HG02763 (cell line): ENCODE data around the gene FAM53C.
"Not testable (repeated sequence)": the region's sequence is repeated elsewhere in the genome, so short reads cannot be mapped to it uniquely, and the experiment has no call there.

Experiments used
- ATAC-seq: cut with Tn5 transposase; IDR thresholded peaks from one replicate; pipeline ENCODE4 v1.9.1; 2021; ENCODE audit warnings: mild to moderate bottlenecking, moderate library complexity; ENCODE audit not compliant: unreplicated experiment

Gene FAM53C

DNA sequence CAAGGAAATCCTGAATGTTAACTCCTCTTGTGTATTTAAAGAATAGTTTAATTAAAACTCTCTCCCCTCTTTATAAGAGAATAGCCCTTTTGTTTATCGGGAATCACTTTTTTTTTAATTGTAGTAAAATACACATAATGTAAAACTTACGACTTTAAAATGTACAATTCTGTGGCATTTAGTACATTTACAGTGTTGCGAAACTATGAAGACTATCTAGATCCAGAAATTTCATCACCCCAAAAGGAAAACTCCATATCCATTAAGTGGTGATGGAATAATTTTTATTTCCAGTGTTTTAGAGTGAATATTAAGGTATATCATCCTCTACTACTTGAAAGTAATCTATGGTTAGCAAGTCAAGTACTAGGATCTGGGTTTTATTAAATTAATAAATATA is 51.3 kb downstream of the FAM53C start:
- ATAC-seq = no peak

DNA sequence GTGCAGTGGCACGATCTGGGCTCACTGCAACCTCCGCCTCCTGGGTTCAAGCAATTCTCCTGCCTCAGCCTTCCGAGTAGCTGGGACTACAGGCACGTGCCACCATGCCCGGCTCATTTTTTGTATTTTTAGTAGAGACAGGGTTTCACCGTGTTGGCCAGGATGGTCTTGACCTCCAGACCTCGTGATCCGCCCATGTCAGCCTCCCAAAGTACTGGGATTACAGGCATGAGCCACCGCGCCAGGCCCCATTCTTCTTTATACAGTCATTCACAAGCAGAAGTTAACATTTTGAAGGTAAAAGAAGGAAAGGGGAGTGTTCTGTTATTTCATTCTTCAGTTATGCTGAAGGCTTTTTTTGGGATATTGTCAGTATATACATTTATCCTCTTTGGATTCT is 51.8 kb downstream of the FAM53C start:
- not testable (repeated sequence) for ATAC-seq

DNA sequence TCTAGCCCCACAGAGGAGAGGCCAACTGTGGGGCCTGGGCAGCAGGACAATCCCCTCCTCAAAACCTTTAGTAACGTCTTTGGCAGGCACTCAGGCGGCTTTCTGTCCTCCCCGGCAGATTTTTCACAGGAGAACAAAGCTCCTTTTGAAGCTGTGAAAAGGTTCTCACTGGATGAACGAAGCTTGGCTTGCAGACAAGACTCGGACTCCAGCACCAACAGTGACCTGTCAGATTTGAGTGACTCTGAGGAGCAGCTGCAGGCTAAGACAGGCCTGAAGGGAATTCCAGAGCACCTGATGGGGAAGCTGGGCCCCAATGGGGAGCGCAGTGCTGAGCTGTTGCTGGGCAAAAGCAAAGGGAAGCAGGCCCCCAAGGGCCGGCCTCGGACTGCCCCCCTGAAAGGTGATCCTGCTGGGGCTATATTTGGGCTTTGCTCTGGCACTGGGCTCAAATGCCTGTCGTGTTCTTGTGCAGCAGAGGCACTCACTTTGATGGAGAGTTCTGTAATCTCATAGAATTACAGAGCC is 53.9 kb downstream of the FAM53C start:
- ATAC-seq = no peak
